ENCODE results near the gene MYO6.

DNA sequence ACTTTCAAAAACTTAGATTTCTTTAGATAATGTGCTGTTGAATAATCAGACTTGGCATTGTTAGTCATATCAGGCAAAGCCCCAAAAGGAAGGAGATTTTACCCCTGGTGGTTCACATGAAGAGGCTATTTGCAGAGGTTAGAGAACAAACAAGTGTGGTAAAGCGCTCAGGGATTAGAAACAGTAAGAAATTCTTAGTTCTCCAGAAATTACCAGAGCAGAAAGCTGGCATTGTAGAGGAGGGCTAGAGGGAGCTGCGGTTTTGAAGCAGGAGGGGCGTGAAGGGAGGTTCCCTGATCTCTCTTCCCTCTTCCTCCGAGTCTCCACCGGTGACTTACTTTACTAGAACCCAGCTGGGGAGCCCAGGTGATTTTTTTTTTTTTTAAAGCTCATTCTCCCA lies 10.2 kb downstream of the MYO6 start:
- TF ChIP-seq, protein P1, sequence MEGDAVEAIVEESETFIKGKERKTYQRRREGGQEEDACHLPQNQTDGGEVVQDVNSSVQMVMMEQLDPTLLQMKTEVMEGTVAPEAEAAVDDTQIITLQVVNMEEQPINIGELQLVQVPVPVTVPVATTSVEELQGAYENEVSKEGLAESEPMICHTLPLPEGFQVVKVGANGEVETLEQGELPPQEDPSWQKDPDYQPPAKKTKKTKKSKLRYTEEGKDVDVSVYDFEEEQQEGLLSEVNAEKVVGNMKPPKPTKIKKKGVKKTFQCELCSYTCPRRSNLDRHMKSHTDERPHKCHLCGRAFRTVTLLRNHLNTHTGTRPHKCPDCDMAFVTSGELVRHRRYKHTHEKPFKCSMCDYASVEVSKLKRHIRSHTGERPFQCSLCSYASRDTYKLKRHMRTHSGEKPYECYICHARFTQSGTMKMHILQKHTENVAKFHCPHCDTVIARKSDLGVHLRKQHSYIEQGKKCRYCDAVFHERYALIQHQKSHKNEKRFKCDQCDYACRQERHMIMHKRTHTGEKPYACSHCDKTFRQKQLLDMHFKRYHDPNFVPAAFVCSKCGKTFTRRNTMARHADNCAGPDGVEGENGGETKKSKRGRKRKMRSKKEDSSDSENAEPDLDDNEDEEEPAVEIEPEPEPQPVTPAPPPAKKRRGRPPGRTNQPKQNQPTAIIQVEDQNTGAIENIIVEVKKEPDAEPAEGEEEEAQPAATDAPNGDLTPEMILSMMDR (IDR thresholded peaks at IDR 0.05): no peak
- no peak for TF ChIP-seq POLR2A (IDR thresholded peaks at IDR 0.05)

Measured in right lobe of liver (tissue), 4 donors.